K562 (cell line): ENCODE results near the gene MTREX. TPM values are rescaled to one million over a fixed set of nuclear protein-coding genes. Genes with fewer than 3 reads are reported as not detected.

Source experiments
- ATAC-seq: fragments of 200-7000 bp; cut with Tn5 transposase; 3 replicates; pipeline ENCODE4 v1.9.1; 2020; ENCODE audit warnings: moderate library complexity
- BruUV-seq: library from RNA; stranded (reverse); fragments of 400-500 nt; replicated peaks from 2 replicates; lab custom pipeline; 2021; lab: Mats Ljungman, UMichigan
- CTCF ChIA-PET: fragments of 300-600 bp; formaldehyde crosslinking; extraction: SDS; loops from one replicate; lab custom pipeline; 2021; ENCODE audit warnings: low intra/inter-chr PET ratio; lab: Yijun Ruan, JAX
- POLR2A ChIA-PET: fragments of 300-600, 350-650 bp; sonication (Branson Sonifier 250); formaldehyde crosslinking; extraction: SDS; loops from one replicate; lab custom pipeline; 2021; ENCODE audit warnings: antibody characterized with exemption, inconsistent platforms; lab: Yijun Ruan, JAX
- DNase-seq, 4 experiments: peaks; one replicate each; pipeline versions ENCODE4 v3.0.0 to v3.0.0-alpha.2; 2011 to 2018; ENCODE audit warnings: low spot score in 3 of 4, mixed read lengths in 3 of 4; ENCODE audit errors: extremely low read depth in 1 of 4
- FAIRE-seq: peaks from 2 replicates; lab custom pipeline; 2011; peaks lifted over from hg19 to GRCh38; lab: Jason Lieb, UNC
- H2AFZ ChIP-seq: 2 replicates; pipeline ENCODE4 v1.6.0; 2011; ENCODE audit warnings: low read depth, low read length, control low read depth, inconsistent platforms
- H3K27ac ChIP-seq: fragments of 200-600 bp; 3 replicates; pipeline ENCODE4 v1.8.0; 2011; ENCODE audit warnings: low read depth, mild to moderate bottlenecking, control low read depth, inconsistent platforms, low read length, moderate library complexity, mixed read lengths; ENCODE audit errors: extremely low read depth
- H3K27me3 ChIP-seq, 2 experiments: fragments of 300-600 bp in 1 of 2; 2 replicates in 1 of 2; 3 replicates in 1 of 2; pipeline versions ENCODE4 v1.6.0 to v1.8.0; 2011; ENCODE audit warnings: inconsistent platforms in 2 of 2, low read length in 2 of 2, mild to moderate bottlenecking in 1 of 2, mixed read lengths in 1 of 2, moderate library complexity in 1 of 2; ENCODE audit not compliant: control insufficient read depth in 2 of 2, insufficient read depth in 2 of 2
- H3K36me3 ChIP-seq: fragments of 300-600 bp; 3 replicates; pipeline ENCODE4 v1.8.0; 2011; ENCODE audit warnings: mild to moderate bottlenecking, low read length, inconsistent platforms; ENCODE audit not compliant: control insufficient read depth, insufficient read depth
- H3K4me1 ChIP-seq, 2 experiments: fragments of 200-600 bp in 1 of 2; replicated peaks in 1 of 2; 2 replicates in 1 of 2; 3 replicates in 1 of 2; pipeline versions ENCODE4 v1.5.1 to v1.8.0; 2011; ENCODE audit warnings: inconsistent platforms in 2 of 2, low read length in 2 of 2, mild to moderate bottlenecking in 1 of 2, mixed read lengths in 1 of 2, moderate library complexity in 1 of 2; ENCODE audit not compliant: control insufficient read depth in 2 of 2, insufficient read depth in 2 of 2
- H3K4me2 ChIP-seq: 2 replicates; pipeline ENCODE4 v1.6.1; 2011; ENCODE audit warnings: low read length, control low read depth, inconsistent platforms, mixed read lengths; ENCODE audit not compliant: insufficient read depth
- H3K4me3 ChIP-seq: fragments of 200-600 bp; sonication (generic), shearing (Covaris generic); 2 replicates; pipeline ENCODE4 v1.5.1; 2016; ENCODE audit warnings: control low read depth, inconsistent platforms
- H3K79me2 ChIP-seq: fragments of 200-600 bp; 3 replicates; pipeline ENCODE4 v1.8.0; 2011; ENCODE audit warnings: low read length, inconsistent platforms; ENCODE audit not compliant: control insufficient read depth, insufficient read depth
- H3K9ac ChIP-seq, 2 experiments: 2 replicates each; pipeline versions ENCODE4 v1.6.0 to v1.6.1; 2011; ENCODE audit warnings: low read depth in 2 of 2, low read length in 2 of 2, control low read depth in 1 of 2, inconsistent platforms in 1 of 2, mild to moderate bottlenecking in 1 of 2, mixed read lengths in 1 of 2; ENCODE audit not compliant: insufficient read depth in 1 of 2
- H3K9me1 ChIP-seq: one replicate; pipeline ENCODE4 v1.6.0; 2011; ENCODE audit warnings: inconsistent platforms, mild to moderate bottlenecking, low read length, moderate library complexity; ENCODE audit not compliant: control insufficient read depth, insufficient read depth
- H3K9me3 ChIP-seq: replicated peaks from 2 replicates; pipeline ENCODE4 v1.5.1; 2011; ENCODE audit warnings: low read depth, low read length, inconsistent platforms; ENCODE audit not compliant: control insufficient read depth, insufficient read depth
- H4K20me1 ChIP-seq: replicated peaks from 2 replicates; pipeline ENCODE4 v1.6.1; 2011; ENCODE audit warnings: low read length, inconsistent platforms, mixed read lengths; ENCODE audit not compliant: control insufficient read depth, insufficient read depth
- ESRRB ChIP-seq: fragments of 250-450 bp; sonication (Bioruptor Pico); IDR thresholded peaks from 2 replicates; pipeline ENCODE4 v1.5.0; 2020; ENCODE audit warnings: mild to moderate bottlenecking, moderate library complexity, borderline replicate concordance
- HIVEP1 ChIP-seq: fragments of 250-450 bp; sonication (Bioruptor Pico); IDR thresholded peaks from 2 replicates; pipeline ENCODE4 v1.4.0; 2020; ENCODE audit warnings: mild to moderate bottlenecking
- LEF1 ChIP-seq: fragments of 450-650 bp; IDR thresholded peaks from 2 replicates; pipeline ENCODE4 v1.6.1; 2016; ENCODE audit warnings: mild to moderate bottlenecking
- PURB ChIP-seq: sonication (generic); formaldehyde crosslinking; IDR thresholded peaks from 2 replicates; pipeline ENCODE4 v1.9.0; 2021; ENCODE audit warnings: low read depth, mild to moderate bottlenecking, missing genetic modification reagents
- SIRT6 ChIP-seq: IDR thresholded peaks from one replicate; pipeline ENCODE4 v1.6.1; 2012; ENCODE audit warnings: low read depth, mild to moderate bottlenecking, control low read depth, inconsistent platforms, low read length, moderate library complexity
- ZNF263 ChIP-seq: sonication (generic); formaldehyde crosslinking; IDR thresholded peaks from 2 replicates; pipeline ENCODE4 v1.8.0; 2022; ENCODE audit warnings: mild to moderate bottlenecking, missing genetic modification reagents, borderline replicate concordance
- ZNF431 ChIP-seq: sonication (generic); formaldehyde crosslinking; IDR thresholded peaks from 2 replicates; pipeline ENCODE4 v1.8.0; 2022; ENCODE audit warnings: mild to moderate bottlenecking, missing genetic modification reagents
- ZNF75A ChIP-seq: fragments of 450-650 bp; formaldehyde crosslinking; IDR thresholded peaks from 2 replicates; pipeline ENCODE4 v1.4.0; 2020; ENCODE audit warnings: mild to moderate bottlenecking
- ZNF780A ChIP-seq: fragments of 250-450 bp; sonication (Bioruptor Pico); IDR thresholded peaks from 2 replicates; pipeline ENCODE4 v1.5.0; 2021; ENCODE audit warnings: mild to moderate bottlenecking
- WGBS: fragments of 100-300 bp; shearing (Covaris generic); methylation state at CpG from one replicate; pipeline ENCODE4 v1.1.6; 2016; ENCODE audit warnings: low coverage, mixed read lengths; ENCODE audit not compliant: insufficient coverage; ENCODE audit errors: missing lambda C conversion rate; 5-methylcytosine and 5-hydroxymethylcytosine counted together
- in situ Hi-C: fragments of 300-500 bp; cut with MboI; formaldehyde crosslinking; loops from 4 replicates; pipeline ENCODE4 v1.15.0; 2018; ENCODE audit warnings: inconsistent platforms, mixed read lengths
- intact Hi-C: fragments of 100-400 bp; cut with micrococcal nuclease; formaldehyde crosslinking; loops from 2 replicates; pipeline ENCODE4 v1.14.2; 2022
- polyA plus RNA-seq, 8 experiments: library from polyadenylated mRNA; depleted of rRNA in 4 of 8; stranded (reverse) in 5 of 8; unstranded in 3 of 8; fragments of >200 nt; fragmentation: Nextera tagmentation in 2 of 8; fragmentation: Illumina TruSeq in 1 of 8; extraction: Ambion mirVana in 2 of 8; extraction: Trizol in 1 of 8; gene quantifications; 2 replicates each; pipeline versions ENCODE4 v1.2.1 to v1.2.3, GENCODE V29; 2011 to 2014; ENCODE audit warnings: inconsistent platforms in 1 of 8, missing spikeins in 1 of 8
- total RNA-seq, 7 experiments: library from RNA; depleted of rRNA in 6 of 7; stranded (reverse); fragments of >200 nt in 6 of 7; fragmentation: Illumina TruSeq in 2 of 7; extraction: Trizol in 2 of 7; gene quantifications; 2 replicates each; pipeline versions ENCODE4 v1.2.1 to v1.2.3, GENCODE V29; 2011 to 2021; ENCODE audit warnings: low replicate concordance in 1 of 7
- TF ChIP-seq, protein P1 (sequence below): fragments of 250-450 bp; sonication (Bioruptor Pico); IDR thresholded peaks from 2 replicates; pipeline ENCODE4 v1.5.0; 2021; ENCODE audit warnings: mild to moderate bottlenecking, borderline replicate concordance
- TF ChIP-seq, protein P2 (sequence below): fragments of 200-400 bp; formaldehyde crosslinking; IDR thresholded peaks from 2 replicates; pipeline ENCODE4 v1.6.1; 2017; ENCODE audit warnings: mild to moderate bottlenecking, low read depth, low read length, moderate library complexity

MTREX gene
- total and polyA plus RNA-seq, 9 of the 15 experiments (the other 6 are each of a cell fraction or from before 2014, with no cell fraction given) = 52.9 to 193 (median 150) TPM

DNA sequence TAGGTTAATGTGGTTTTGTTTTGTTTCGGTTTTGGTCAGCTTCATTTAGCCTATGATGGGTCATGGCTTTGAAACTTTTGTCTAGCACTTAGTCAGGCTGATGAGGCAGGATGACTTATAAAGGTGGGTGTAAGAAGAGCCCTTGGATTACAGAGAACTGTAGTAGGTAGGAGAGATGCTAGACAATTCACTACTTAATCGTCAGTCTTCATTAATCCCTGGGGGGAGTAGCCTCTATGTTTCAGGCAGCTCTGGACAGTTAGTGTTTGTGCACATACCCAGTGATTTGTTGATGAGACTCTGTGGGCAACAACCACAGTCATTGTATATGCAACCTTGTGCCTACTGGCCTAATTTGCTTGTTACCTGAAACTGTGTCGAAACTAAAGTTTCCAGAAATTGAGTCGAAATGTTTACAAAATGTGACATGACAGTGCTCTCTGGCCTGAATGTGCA is 113.3 kb downstream of the MTREX start:
- Histone ChIP-seq H3K9me1 (no peaks in the 10 kb centered on the region), H3K4me1 (no peaks in the 10 kb centered on the region), H3K79me2 (no peaks in the 10 kb centered on the region), H2AFZ (no peak overlapping the region), H3K36me3 (peaks cover 89% of the 10 kb centered on the region), H3K27me3 (no peaks in the 10 kb centered on the region), H4K20me1 (no peaks in the 10 kb centered on the region), H3K9ac (no peak overlapping the region), H3K4me2 (no peak overlapping the region), H3K4me3 (no peak overlapping the region), H3K27ac (no peak overlapping the region), H3K9me3 (no peaks in the 10 kb centered on the region; the same call in 1 of the 2 replicates)
- WGBS = 94% methylated on average over 4 of the region's 4 CpGs
- in situ Hi-C loops (no loop called here), intact Hi-C loops (no loop called here)
- FAIRE-seq (no peak), DNase-seq (no peak), ATAC-seq (no peak)
- POLR2A ChIA-PET = no interaction called here
- no TSS peak for BruUV-seq
- no peak for TF ChIP-seq ZNF780A (CRISPR knock-in tag)
- no peak for TF ChIP-seq ESRRB (CRISPR knock-in tag)
- TF ChIP-seq ZNF431 (CRISPR knock-in tag) = no peak
- TF ChIP-seq LEF1 = no peak
- TF ChIP-seq, protein P1, sequence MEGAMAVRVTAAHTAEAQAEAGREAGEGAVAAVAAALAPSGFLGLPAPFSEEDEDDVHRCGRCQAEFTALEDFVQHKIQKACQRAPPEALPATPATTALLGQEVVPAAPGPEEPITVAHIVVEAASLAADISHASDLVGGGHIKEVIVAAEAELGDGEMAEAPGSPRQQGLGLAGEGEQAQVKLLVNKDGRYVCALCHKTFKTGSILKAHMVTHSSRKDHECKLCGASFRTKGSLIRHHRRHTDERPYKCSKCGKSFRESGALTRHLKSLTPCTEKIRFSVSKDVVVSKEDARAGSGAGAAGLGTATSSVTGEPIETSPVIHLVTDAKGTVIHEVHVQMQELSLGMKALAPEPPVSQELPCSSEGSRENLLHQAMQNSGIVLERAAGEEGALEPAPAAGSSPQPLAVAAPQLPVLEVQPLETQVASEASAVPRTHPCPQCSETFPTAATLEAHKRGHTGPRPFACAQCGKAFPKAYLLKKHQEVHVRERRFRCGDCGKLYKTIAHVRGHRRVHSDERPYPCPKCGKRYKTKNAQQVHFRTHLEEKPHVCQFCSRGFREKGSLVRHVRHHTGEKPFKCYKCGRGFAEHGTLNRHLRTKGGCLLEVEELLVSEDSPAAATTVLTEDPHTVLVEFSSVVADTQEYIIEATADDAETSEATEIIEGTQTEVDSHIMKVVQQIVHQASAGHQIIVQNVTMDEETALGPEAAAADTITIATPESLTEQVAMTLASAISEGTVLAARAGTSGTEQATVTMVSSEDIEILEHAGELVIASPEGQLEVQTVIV = no peak
- TF ChIP-seq, protein P2, sequence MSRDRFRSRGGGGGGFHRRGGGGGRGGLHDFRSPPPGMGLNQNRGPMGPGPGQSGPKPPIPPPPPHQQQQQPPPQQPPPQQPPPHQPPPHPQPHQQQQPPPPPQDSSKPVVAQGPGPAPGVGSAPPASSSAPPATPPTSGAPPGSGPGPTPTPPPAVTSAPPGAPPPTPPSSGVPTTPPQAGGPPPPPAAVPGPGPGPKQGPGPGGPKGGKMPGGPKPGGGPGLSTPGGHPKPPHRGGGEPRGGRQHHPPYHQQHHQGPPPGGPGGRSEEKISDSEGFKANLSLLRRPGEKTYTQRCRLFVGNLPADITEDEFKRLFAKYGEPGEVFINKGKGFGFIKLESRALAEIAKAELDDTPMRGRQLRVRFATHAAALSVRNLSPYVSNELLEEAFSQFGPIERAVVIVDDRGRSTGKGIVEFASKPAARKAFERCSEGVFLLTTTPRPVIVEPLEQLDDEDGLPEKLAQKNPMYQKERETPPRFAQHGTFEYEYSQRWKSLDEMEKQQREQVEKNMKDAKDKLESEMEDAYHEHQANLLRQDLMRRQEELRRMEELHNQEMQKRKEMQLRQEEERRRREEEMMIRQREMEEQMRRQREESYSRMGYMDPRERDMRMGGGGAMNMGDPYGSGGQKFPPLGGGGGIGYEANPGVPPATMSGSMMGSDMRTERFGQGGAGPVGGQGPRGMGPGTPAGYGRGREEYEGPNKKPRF = no peak
- no peak for TF ChIP-seq ZNF263 (CRISPR knock-in tag)
- TF ChIP-seq ZNF75A (CRISPR knock-in tag) = no peak
- no peak for TF ChIP-seq HIVEP1 (CRISPR knock-in tag)
- no peak for TF ChIP-seq PURB (CRISPR knock-in tag)
- no peak for TF ChIP-seq SIRT6
- CTCF ChIA-PET = no interaction called here
